ENCODE data around the gene DHRSX. TPM values are rescaled to one million over a fixed set of nuclear protein-coding genes. Genes with fewer than 3 reads are reported as not detected.

The DHRSX gene
- total and polyA plus RNA-seq, 2 donors (not counting 1 experiment from before 2014, with no cell fraction given): 18.8 to 39.0 TPM

- H3K9me3 Mint-ChIP-seq (ENCODE audit: insufficient read depth): no peaks in the 10 kb centered on the region
- POLR2A ChIA-PET: no interaction called here
- no peak overlapping the region for H3K27ac ChIP-seq (ENCODE audit: low read length in 2 of 2)
- no peak overlapping the region for H3K4me3 ChIP-seq (ENCODE audit: control extremely low read depth in 1 of 5, extremely low read depth in 1 of 5, insufficient read depth in 1 of 5, low read depth in 2 of 5, low read length in 4 of 5)
- no peak overlapping the region for H3K4me2 ChIP-seq (replicated peaks; ENCODE audit: low read depth, low read length, poor library complexity, severe bottlenecking)
- peaks cover 3% of the 10 kb centered on the region for H3K4me1 Mint-ChIP-seq
- intact Hi-C loops (cut with micrococcal nuclease): no loop called here
- peaks cover 0 to 8% (median 0%) of the 10 kb centered on the region in 3 donors for H3K9me3 ChIP-seq (ENCODE audit: control extremely low read depth in 1 of 3, control insufficient read depth in 2 of 3, insufficient read depth in 1 of 3, low read length in 2 of 3)
- DNase-seq: no peak
- no peak for TF ChIP-seq CTCF (IDR thresholded peaks at IDR 0.05)
- TF ChIP-seq EZH2 (IDR thresholded peaks at IDR 0.05; ENCODE audit: borderline replicate concordance, insufficient read depth, low read depth, low read length, poor library complexity, severe bottlenecking): no peak
- H3K79me2 ChIP-seq (ENCODE audit: control insufficient read depth, insufficient read depth, low read length): no peaks in the 10 kb centered on the region
- WGBS (ENCODE audit: insufficient coverage): 94% methylated on average over 3 of the region's 11 CpGs
- no peak overlapping the region for H3K27ac Mint-ChIP-seq
- no peaks in the 10 kb centered on the region for H3K27me3 Mint-ChIP-seq
- no peak overlapping the region for H2AFZ ChIP-seq (ENCODE audit: insufficient read depth, low read depth, low read length, poor library complexity, severe bottlenecking)
- H4K20me1 ChIP-seq (ENCODE audit: control insufficient read depth, insufficient read depth, low read length, poor library complexity, severe bottlenecking): no peaks in the 10 kb centered on the region
- CTCF ChIA-PET: no interaction called here
- no peaks in the 10 kb centered on the region for H3K27me3 ChIP-seq (replicated peaks in 1 of 4; ENCODE audit: control extremely low read depth in 1 of 4, control insufficient read depth in 3 of 4, insufficient read depth in 4 of 4, low read length in 3 of 4)
- ATAC-seq (ENCODE audit: low read depth): no peak
- H3K9ac ChIP-seq (ENCODE audit: low read length): no peak overlapping the region
- no peak overlapping the region for H3K4me3 Mint-ChIP-seq
- no peaks in the 10 kb centered on the region for H3K4me1 ChIP-seq (ENCODE audit: control insufficient read depth in 2 of 2, insufficient read depth in 2 of 2, low read length in 2 of 2)
- peaks cover 0 to 3% of the 10 kb centered on the region in 2 experiments for H3K36me3 ChIP-seq (replicated peaks in 1 of 2; ENCODE audit: control extremely low read depth in 1 of 2, control insufficient read depth in 1 of 2, extremely low read depth in 1 of 2, insufficient read depth in 2 of 2, low read length in 1 of 2)
These were observed 189.3 kb downstream of the DHRSX start for GRCh38 chrX:2311501-2311900.

GRCh38 chrX:2301901-2302300, 198.9 kb downstream of the DHRSX start:
- H3K4me1 Mint-ChIP-seq: no peaks in the 10 kb centered on the region
- Histone ChIP-seq H4K20me1 (ENCODE audit: control insufficient read depth, insufficient read depth, low read length, poor library complexity, severe bottlenecking) (no peaks in the 10 kb centered on the region), H3K27ac (ENCODE audit: low read length in 2 of 2) (no peak overlapping the region), H3K9me3 (ENCODE audit: control extremely low read depth in 1 of 3, control insufficient read depth in 2 of 3, insufficient read depth in 1 of 3, low read length in 2 of 3) (peaks cover 0 to 3% (median 0%) of the 10 kb centered on the region in 3 donors), H3K27me3 (replicated peaks in 1 of 4; ENCODE audit: control extremely low read depth in 1 of 4, control insufficient read depth in 3 of 4, insufficient read depth in 4 of 4, low read length in 3 of 4) (no peaks in the 10 kb centered on the region), H3K4me3 (ENCODE audit: control extremely low read depth in 1 of 5, extremely low read depth in 1 of 5, insufficient read depth in 1 of 5, low read depth in 2 of 5, low read length in 4 of 5) (no peak overlapping the region), H3K36me3 (replicated peaks in 1 of 2; ENCODE audit: control extremely low read depth in 1 of 2, control insufficient read depth in 1 of 2, extremely low read depth in 1 of 2, insufficient read depth in 2 of 2, low read length in 1 of 2) (peaks cover 0 to under 1% of the 10 kb centered on the region in 2 experiments), H3K4me2 (replicated peaks; ENCODE audit: low read depth, low read length, poor library complexity, severe bottlenecking) (no peak overlapping the region), H3K4me1 (ENCODE audit: control insufficient read depth in 2 of 2, insufficient read depth in 2 of 2, low read length in 2 of 2) (no peaks in the 10 kb centered on the region), H3K9ac (ENCODE audit: low read length) (no peak overlapping the region), H2AFZ (ENCODE audit: insufficient read depth, low read depth, low read length, poor library complexity, severe bottlenecking) (no peak overlapping the region), H3K79me2 (ENCODE audit: control insufficient read depth, insufficient read depth, low read length) (no peaks in the 10 kb centered on the region)
- POLR2A ChIA-PET: no interaction called here
- H3K4me3 Mint-ChIP-seq: no peak overlapping the region
- no CpG with 5 or more reads among the region's 6 CpGs for WGBS (ENCODE audit: insufficient coverage)
- DNase-seq (no peak), ATAC-seq (ENCODE audit: low read depth) (no peak)
- H3K27ac Mint-ChIP-seq: no peak overlapping the region
- no peaks in the 10 kb centered on the region for H3K27me3 Mint-ChIP-seq
- H3K9me3 Mint-ChIP-seq (ENCODE audit: insufficient read depth): peaks cover 8% of the 10 kb centered on the region
- intact Hi-C loops (cut with micrococcal nuclease): no loop called here
- TF ChIP-seq CTCF (IDR thresholded peaks at IDR 0.05) (no peak), EZH2 (IDR thresholded peaks at IDR 0.05; ENCODE audit: borderline replicate concordance, insufficient read depth, low read depth, low read length, poor library complexity, severe bottlenecking) (no peak)
- CTCF ChIA-PET: no interaction called here
